ENCODE measurements around the gene FBXL19. TPM values are rescaled to one million over a fixed set of nuclear protein-coding genes. Genes with fewer than 3 reads are reported as not detected.
"Not testable (repeated sequence)": the region's sequence is repeated elsewhere in the genome, so short reads cannot be mapped to it uniquely, and the experiment has no call there.

Gene FBXL19
- total RNA-seq, 1 donor from 2014 or later: 66.9 TPM

GRCh38 chr16:30887927-30888326 is 35.4 kb upstream of the FBXL19 start:
- Histone ChIP-seq H3K4me3 (no peak overlapping the region), H3K9me3 (no peaks in the 10 kb centered on the region), H3K4me1 (peaks cover 5 to 7% of the 10 kb centered on the region in 2 donors), H3K36me3 (peaks cover 33 to 61% of the 10 kb centered on the region in 2 donors), H3K27me3 (no peaks in the 10 kb centered on the region), H3K27ac (no peak overlapping the region)
- no peak for DNase-seq (ENCODE audit: low spot score in 2 of 2)
- TF ChIP-seq CTCF (IDR thresholded peaks at IDR 0.05): no peak
- intact Hi-C loops (cut with DNase I): no loop called here

- intact Hi-C loops (cut with DNase I): no loop called here
- no peaks in the 10 kb centered on the region for H3K9me3 ChIP-seq
- TF ChIP-seq CTCF (IDR thresholded peaks at IDR 0.05): no peak
- no peak overlapping the region for H3K4me3 ChIP-seq
- H3K27me3 ChIP-seq: no peaks in the 10 kb centered on the region
- no peak overlapping the region for H3K27ac ChIP-seq
- H3K4me1 ChIP-seq: peaks cover 9 to 11% of the 10 kb centered on the region in 2 donors
- H3K36me3 ChIP-seq: peaks cover 33 to 58% of the 10 kb centered on the region in 2 donors
- no peak for DNase-seq (ENCODE audit: low spot score in 2 of 2)
Measured at GRCh38 chr16:30888856-30889499, 34.4 kb upstream of the FBXL19 start.

- Histone ChIP-seq H3K9me3 (no peaks in the 10 kb centered on the region), H3K4me1 (peaks cover 9 to 15% of the 10 kb centered on the region in 2 donors), H3K27ac (no peak overlapping the region), H3K36me3 (peaks cover 33 to 55% of the 10 kb centered on the region in 2 donors), H3K4me3 (no peak overlapping the region), H3K27me3 (no peaks in the 10 kb centered on the region)
- no peak for DNase-seq (ENCODE audit: low spot score in 2 of 2)
- TF ChIP-seq CTCF (IDR thresholded peaks at IDR 0.05): no peak
- intact Hi-C loops (cut with DNase I): no loop called here
Measured at GRCh38 chr16:30889721-30890120, 33.7 kb upstream of the FBXL19 start.

- H3K4me3 ChIP-seq; intact Hi-C loops (cut with DNase I); H3K9me3 ChIP-seq; H3K27ac ChIP-seq; H3K27me3 ChIP-seq; DNase-seq (ENCODE audit: low spot score in 2 of 2): not testable (repeated sequence)
- H3K4me1 ChIP-seq: peaks cover 17 to 28% of the 10 kb centered on the region in 2 donors
- H3K36me3 ChIP-seq: peaks cover 33 to 49% of the 10 kb centered on the region in 2 donors
Measured at GRCh38 chr16:30891043-30891823, 32.1 kb upstream of the FBXL19 start.

- peaks cover 17 to 32% of the 10 kb centered on the region in 2 donors for H3K4me1 ChIP-seq
Measured at GRCh38 chr16:30892670-30893416, 30.5 kb upstream of the FBXL19 start.

More at GRCh38 chr16:30892670-30893416, 30.5 kb upstream of the FBXL19 start:
- no peak for DNase-seq (ENCODE audit: low spot score in 2 of 2)
- Histone ChIP-seq H3K27me3 (no peaks in the 10 kb centered on the region), H3K4me3 (peak overlapping the region; percentile 87 to 93), H3K27ac (peak overlapping the region; percentile 90 to 94), H3K9me3 (no peaks in the 10 kb centered on the region), H3K36me3 (peaks cover 29 to 36% of the 10 kb centered on the region in 2 donors)
- intact Hi-C loops (cut with DNase I): no loop called here
- no peak for TF ChIP-seq CTCF (IDR thresholded peaks at IDR 0.05)
